AG10803 (cell line): Measurements from ENCODE around the gene RPTOR.

Experiments
- DNase-seq: peaks from one replicate; pipeline ENCODE4 v3.0.0; 2010; ENCODE audit warnings: low read depth
- H3K4me3 ChIP-seq: 2 replicates; pipeline ENCODE4 v1.5.1; 2011; ENCODE audit warnings: mild to moderate bottlenecking, low read length, control low read depth
- TF ChIP-seq, protein P1 (sequence below): conservative IDR thresholded peaks from 2 replicates; pipeline ENCODE4 v1.5.1; 2011; ENCODE audit warnings: mild to moderate bottlenecking, low read length, control low read depth, inconsistent platforms

Gene RPTOR

DNA sequence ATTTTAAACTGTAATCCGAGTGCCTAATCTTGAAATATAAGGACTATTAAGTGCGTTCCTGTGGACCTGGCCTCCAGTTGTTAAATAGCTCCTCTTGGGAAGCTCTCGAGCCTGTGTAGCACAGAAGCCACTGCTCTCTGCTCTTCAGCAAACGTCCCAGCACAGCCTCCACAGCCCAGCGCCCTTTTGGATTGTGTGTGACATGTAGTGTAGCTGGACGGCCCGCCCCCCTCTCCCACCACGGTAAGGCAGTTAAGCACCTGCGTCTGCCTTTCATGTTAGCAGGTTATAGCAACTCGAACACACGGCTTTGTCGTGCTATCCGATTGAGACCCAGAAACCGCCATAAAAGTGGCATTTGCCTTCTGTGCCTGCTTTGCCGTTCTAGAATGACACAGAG is 367.8 kb downstream of the RPTOR start:
- no peak overlapping the region for H3K4me3 ChIP-seq
- TF ChIP-seq, protein P1, sequence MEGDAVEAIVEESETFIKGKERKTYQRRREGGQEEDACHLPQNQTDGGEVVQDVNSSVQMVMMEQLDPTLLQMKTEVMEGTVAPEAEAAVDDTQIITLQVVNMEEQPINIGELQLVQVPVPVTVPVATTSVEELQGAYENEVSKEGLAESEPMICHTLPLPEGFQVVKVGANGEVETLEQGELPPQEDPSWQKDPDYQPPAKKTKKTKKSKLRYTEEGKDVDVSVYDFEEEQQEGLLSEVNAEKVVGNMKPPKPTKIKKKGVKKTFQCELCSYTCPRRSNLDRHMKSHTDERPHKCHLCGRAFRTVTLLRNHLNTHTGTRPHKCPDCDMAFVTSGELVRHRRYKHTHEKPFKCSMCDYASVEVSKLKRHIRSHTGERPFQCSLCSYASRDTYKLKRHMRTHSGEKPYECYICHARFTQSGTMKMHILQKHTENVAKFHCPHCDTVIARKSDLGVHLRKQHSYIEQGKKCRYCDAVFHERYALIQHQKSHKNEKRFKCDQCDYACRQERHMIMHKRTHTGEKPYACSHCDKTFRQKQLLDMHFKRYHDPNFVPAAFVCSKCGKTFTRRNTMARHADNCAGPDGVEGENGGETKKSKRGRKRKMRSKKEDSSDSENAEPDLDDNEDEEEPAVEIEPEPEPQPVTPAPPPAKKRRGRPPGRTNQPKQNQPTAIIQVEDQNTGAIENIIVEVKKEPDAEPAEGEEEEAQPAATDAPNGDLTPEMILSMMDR = no peak
- no peak for DNase-seq

DNA sequence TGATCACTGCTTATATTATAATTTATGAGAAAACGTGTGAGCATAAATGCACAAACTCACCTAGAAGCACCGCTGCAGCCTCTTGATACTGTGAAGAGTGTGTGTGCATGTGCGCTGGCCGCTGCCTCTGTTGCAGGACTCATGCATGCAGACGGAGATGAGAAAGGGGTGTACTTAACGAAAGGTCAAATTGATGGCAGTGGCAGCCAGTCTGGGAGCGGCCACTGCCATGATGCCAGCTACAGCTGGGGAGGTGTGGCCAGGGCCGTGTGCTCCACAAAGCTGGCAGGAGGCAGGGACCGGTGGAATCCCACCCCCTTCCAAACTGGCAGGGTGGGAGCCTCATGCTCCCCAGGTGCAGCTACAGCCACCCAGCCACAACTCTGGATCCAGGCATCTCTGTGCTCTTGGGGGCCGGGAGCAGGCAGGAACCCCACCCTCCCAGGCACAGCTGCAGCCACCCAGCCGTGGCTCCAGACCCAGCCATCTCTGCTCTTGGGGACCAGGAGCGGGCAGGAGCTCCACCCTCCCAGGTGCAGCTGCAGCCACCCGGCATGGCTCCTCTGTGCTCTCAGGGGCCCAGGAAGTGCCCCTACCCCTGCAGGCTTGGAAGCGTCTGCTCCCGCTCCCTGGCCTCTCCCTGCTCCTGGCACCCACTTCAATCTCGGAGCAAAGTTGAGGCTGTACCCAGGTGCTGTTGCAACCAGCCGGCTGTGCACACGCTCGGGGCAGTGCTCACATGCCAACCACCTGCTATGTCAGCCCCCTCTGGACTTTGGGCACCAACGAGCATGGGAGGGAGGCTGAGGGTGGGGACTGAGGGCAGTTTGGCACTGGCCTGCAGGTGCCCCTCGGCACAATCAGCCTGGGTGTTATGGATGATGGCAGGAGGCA is 369.5 kb downstream of the RPTOR start:
- DNase-seq = no peak
- TF ChIP-seq, protein P1 = no peak
- no peak overlapping the region for H3K4me3 ChIP-seq

GRCh38 chr17:80916246-80916645 is 371.6 kb downstream of the RPTOR start:
- TF ChIP-seq, protein P1 = no peak
- no peak for DNase-seq
- no peak overlapping the region for H3K4me3 ChIP-seq

DNA sequence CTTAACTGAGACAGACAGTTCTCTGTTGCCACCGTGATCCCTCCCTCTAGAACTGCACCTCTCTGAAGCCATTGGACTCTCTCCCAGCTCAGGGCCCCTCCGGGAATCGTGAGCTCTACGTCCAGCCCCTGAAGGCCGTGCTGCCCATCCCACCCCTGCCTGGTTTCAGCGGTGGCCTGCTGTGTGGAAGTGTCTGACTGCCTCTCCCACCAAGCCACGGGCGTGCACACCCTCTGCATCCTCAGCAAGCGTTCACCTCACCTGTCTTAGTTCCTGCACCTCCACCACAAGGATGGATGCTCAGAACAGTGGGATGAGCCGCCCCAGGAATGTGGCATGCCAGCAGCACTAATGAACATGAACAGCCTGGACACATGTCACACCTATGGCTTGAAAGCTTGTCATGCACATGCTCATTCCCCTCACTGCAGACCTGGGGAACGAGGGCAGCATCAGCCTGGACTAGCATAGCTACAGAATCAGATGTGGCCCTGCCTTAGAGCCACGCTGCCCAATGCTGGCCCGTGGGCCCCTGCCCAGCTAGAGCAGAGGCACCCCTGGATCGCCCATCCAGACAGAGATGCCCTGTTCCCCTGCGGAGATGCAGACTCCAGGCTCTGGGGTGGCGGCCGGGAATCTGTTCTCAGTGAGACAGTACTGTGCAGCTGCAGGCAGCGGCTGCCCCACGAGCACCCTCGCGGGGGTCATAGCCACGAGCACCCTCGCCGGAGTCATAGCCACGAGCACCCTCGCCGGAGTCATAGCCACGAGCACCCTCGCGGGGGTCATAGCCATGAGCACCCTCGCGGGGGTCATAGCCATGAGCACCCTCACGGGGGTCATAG is 373.3 kb downstream of the RPTOR start:
- H3K4me3 ChIP-seq = no peak overlapping the region
- TF ChIP-seq, protein P1 = no peak
- DNase-seq = no peak

GRCh38 chr17:80918731-80919130 is 374.1 kb downstream of the RPTOR start:
- TF ChIP-seq, protein P1 = no peak
- no peak for DNase-seq
- H3K4me3 ChIP-seq = no peak overlapping the region

- no peak for DNase-seq
- TF ChIP-seq, protein P1 = no peak
- H3K4me3 ChIP-seq = no peak overlapping the region
Observed at GRCh38 chr17:80919331-80920311, 375.0 kb downstream of the RPTOR start.
